GM19395 (cell line): ENCODE data around the gene RPL26.
"Not testable (repeated sequence)": the region's sequence is repeated elsewhere in the genome, so short reads cannot be mapped to it uniquely, and the experiment has no call there.

Experiments used
- ATAC-seq: cut with Tn5 transposase; IDR thresholded peaks from one replicate; pipeline ENCODE4 v1.9.1; 2021; ENCODE audit warnings: mild to moderate bottlenecking, moderate library complexity; ENCODE audit not compliant: unreplicated experiment

RPL26 gene

DNA sequence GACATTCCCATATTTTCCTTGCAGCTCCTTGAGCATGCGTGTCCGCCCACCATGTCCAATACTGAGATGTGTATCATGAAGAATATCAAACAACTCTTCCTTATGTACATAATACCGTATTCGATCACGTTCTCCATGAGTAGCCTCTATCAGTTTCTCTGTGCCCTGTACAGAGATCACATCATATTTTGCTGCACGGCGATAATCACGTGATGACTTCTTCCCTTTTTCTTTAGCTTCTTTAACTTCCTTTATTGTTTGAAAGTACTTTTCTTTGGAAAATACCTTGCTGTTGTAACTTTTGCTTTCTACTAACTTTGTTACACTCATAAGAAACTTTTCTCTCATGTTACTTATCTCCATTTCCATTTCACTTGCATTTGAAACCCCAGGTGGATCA lies 13.0 kb downstream of the RPL26 start:
- ATAC-seq, result no peak

DNA sequence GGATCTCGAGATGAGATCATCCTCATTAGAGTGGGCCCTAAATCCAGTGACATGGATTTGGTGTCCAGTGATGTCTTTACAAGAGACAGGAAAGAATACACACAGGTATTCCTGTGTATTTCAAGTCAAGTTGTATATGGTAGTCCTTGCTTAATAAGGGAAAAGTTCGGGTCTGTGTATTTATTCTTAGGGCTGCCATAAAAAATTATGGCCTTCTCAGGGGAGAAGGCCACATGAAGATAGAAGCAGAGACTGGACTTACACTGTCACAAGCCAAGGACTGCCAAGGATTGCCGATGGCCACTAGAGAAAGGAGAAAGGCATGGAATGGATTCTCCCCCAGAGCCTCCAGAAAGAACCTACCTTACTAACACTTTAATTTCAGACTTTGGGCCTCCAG lies 14.8 kb downstream of the RPL26 start:
- ATAC-seq, result no peak

DNA sequence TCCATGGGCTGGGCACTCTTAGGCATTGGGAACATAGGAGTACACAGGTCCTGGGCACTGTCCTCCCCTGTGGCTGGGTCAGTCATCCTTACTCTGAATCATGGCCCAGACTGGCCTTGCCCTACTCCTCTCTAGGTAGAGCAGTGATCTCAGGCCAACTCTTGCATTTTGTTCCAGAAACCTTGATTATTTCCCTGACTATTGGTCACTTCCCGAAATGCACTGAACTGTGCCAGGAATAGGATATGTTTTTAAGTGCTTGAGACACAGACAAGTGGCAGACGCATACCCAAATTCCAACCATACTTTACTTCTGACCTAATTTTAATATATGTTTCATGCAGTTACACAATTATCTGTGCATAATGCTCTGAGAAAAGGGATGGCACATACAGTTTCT lies 16.8 kb downstream of the RPL26 start:
- no peak for ATAC-seq

DNA sequence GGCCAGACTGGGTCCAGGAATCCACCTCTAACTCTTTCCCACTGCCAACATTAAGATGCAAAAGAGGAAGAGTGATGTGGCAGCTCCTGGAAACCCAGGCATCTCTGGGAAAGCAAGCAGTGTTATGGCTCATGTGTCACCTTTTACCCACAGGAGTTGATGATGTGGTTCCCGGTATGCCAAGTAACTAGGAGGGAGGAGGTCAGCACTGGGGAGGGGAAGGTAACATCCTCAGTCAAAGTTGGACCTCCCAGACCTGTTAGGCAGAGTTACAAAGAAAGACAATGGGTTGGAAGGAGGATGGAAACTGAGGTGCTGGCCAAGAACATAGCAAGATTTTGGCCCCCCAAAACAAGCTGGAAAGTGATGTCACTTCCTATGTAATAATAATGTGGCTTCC lies 17.9 kb downstream of the RPL26 start:
- ATAC-seq, result no peak

DNA sequence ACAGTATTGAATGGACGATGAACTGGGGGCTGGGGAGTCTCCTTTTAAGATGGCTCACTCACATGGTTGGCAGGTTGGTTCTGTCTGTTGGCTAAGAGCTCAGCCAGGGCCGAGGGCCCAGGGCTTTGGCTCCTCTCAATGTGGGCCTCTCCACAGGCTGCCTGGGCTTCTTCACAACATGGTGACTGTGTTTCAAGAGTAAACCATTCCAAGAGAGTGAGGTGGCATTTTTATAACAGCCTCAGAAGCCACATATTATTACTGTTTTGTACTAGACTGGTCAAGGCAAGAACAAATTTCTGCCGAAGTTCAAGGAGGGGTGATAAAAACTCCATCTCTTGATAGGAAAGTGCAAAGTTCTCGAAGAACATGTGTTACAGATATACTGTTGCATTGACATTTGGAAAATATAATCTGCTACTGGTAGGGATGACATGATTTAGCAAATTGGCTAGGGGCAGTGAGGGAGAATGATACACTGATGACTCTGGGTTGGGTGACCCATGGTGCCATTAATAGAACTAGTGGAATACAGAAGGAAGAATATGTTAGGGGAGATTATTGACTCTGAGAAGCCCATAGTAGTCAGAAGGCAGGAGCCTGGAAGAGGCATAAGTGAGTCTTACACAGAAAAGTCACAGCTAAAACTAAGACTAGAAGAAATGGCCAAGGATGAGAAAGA lies 20.2 kb downstream of the RPL26 start:
- no peak for ATAC-seq

DNA sequence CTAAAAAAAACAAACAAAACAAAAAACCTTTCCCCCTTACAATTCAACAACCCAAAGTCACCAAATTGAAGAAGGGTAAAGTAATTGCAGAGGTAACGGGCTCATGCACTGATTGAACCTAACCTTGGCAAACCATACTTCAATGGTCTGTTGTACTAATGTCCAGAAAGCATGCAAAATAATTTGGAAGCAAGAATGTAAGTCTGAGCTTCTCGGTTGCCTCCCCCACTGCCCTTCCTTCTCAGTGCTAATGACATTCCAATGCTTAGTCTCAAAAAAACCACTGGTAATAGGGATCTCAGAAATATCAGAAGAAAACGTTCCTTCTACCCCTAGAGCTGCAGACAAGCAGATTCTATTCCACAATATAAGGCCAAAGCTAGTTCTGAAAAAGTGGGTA lies 22.2 kb downstream of the RPL26 start:
- no peak for ATAC-seq

DNA sequence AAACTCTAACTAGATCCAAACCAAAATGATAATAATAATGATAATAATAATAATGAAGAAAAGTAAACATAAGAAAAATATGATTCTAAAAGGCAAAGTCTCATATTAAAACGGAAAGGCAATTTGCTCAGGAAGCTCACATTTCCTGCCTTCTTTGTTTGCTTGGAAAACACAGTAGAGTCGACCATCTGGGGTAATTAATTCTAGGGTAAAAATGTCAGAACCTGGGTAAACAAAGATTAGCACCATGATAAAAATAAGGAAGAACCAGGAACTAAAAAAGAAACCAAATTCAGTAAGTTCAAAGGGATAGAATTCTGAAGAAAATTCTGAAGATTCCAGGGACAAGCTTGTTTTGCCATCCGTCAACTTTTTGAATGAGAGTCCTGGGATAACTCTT lies 22.7 kb downstream of the RPL26 start:
- ATAC-seq, result no peak

DNA sequence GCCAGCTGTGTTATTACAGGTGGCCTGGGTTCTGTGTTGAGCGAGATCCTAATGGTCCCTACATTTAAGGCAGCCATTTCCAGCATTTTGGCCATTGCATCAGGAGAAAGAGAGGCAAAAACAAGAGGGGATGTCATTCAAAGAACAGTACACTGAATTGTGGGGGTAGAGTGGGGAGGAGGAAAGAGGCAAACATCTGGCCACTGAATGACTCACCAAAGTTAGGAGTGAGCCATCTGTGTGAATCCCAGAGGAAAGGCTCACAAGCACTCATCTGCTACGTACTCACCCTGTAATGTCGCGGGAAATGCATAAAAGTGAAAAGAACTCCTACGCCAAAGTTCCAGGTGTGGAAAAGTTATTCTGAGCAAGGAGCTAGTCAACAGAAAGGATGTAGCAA lies 23.2 kb downstream of the RPL26 start:
- no peak for ATAC-seq

DNA sequence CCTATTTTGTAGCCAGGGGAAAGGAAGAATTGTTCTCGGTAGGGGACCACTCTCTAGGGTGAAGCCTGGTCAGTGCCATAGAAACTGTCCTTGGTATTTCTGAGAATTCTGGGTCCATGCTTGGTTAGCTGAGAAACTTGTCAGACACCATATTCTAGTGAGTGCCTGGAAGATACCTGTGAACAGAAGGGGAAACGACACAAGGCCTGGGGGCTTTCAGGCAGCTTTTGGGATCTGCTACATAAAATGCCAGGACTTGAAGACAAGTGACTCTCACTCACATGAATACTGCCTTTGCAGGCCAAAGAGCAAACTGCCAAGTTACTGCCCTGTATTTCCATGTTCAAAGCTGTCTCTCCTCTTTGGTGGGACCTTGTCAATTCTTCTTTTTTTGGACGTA lies 25.1 kb downstream of the RPL26 start:
- no peak for ATAC-seq

DNA sequence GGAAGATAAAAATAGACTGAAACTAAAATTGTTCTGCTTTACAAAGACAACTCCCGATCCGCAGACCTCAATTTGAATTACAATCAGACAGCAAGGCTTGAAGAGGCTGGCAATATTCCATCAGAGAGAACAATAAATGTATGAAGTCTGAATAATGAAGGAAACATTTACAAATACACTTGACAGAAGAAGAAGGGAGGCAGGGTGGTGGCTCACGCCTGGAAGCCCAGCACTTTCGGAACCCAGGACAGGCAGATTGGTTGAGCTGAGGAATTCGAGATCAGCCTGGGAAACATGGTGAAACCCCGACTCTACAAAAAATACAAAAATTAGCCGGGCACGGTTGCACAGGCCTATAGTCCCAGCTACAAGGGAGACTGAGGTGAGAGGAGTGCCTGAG lies 28.8 kb downstream of the RPL26 start:
- no peak for ATAC-seq

DNA sequence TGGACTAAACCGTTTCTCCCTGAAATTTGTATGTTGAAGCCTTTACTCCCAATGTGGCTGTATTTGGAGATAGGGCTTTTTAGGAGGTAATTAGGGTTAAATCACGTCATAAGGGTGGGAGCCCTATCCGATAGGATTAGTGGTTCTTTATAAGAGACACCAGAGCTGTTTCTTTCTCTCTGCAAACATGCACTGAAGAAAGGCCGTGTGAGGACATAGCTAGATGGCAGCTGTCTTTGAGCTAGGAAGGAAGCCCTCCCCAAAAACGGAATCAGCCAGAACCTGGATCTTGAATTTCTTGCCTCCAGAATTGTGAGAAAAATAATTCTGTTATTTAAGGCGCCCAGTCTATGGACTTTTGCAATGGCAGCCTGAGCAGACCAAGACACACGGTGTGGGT lies 29.3 kb downstream of the RPL26 start:
- ATAC-seq, result no peak

DNA sequence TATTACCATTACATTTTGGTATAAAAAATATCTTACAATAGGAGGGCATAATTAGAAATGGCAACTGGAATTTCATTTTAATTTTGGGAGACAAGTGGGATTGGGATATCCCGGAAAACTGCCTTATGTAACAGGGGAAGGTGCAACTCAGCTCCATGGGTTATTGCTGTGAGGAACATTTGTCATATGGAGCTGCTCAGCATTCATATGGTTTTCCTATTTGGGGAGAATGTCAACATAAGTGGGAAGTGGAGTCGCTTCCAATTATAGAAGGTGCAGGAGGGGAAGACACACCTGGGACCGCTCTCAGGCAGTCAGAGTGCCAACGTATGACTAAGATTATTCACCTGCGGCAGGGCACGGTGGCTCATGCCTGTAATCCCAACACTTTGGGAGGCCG lies 32.7 kb downstream of the RPL26 start:
- no peak for ATAC-seq

DNA sequence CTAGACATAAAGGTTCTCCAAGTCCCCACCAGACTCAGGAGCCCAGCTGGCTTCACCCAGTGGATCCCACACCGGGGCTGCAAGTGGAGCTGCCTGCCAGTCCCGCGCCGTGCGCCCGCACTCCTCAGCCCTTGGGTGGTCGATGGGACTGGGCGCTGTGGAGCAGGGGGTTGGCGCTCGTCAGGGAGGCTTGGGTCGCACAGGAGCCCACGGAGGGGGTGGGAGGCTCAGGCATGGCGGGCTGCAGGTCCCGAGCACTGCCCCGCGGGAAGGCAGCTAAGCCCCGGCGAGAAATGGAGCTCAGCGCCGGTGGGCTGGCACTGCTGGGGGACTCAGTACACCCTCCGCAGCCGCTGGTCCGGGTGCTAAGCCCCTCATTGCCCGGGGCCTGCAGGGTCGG lies 36.0 kb downstream of the RPL26 start:
- ATAC-seq, result not testable (repeated sequence)

DNA sequence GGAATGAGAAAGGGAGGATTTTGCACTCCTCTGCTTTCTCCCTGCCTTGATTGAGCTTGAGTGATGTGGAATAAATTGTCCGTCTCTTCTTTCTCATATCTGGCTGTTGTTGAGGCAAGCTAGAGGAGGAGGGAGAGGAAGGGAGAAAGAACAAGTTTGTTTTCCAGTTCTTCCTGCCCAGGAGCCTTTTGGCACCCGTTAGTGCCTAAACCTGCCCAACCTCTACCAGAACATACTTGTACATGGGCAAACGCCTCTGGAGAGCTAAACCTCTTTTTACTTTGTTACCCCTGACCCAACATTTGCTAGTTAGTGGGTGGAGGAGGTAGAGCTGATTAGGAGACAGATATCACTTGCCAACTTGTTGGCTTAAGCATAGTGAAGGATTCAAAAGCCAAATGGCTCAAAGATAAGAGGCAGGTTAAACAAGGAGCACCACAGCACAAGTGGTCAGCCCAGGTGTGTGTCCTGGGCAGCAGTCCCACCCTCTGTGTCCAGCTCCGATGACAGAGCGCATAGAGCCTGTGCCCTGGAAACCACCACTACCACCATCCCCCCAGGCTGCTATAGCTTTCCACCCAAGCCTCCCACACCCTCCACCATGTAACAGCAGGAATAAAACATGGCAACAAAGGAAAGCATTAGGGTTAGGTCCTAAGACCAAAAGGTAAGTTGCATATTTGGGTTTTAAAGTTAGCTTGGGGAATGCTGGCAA lies 36.9 kb downstream of the RPL26 start:
- ATAC-seq, result no peak

DNA sequence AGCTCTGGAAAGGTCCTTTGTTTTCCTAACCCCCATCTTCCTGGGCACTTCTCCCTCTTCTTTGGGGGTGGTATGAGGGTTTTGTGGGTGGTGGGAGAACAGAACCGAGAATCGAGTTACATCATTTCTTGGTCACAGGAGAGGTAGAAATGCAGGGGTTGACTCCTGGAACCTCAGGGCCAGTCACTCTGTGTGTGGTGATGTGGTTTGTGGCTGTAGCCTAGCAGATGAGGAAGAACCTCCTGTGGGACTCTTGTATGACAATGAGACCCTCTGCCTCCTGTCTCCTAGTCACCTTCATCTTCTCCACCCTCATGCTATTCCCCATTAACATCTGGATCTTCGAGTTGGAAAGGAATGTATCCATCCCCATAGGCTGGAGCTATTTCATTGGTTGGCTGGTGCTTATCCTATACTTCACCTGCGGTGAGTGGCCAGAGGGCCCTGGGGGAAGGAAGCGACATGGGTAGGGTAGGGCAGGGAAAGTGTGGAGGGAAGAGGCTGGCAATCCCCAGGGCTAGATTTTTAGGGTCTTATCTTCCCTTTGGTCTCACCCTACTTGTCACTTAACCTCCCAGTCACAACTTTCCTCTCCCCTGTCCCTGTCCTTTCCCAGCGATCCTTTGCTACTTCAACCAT lies 37.8 kb downstream of the RPL26 start:
- ATAC-seq, result no peak

DNA sequence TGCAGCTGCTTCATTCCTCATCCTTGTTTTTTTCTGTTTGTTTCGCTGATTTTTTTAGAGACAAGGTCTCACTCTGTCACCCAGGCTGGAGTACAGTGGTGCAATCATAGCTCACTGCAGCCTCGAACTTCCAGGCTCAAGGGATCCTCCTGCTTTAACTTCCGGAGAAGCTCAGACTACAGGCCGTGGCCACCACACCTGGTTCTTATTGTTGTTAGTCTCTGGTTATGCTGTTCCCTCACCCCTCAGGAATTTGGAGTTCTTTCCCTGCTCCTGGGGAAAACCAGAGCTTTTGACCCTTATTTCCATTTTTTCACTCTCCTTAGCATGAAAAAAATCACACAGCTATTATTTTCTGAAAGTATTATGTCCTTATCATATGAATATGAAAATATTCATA lies 41.5 kb downstream of the RPL26 start:
- no peak for ATAC-seq

DNA sequence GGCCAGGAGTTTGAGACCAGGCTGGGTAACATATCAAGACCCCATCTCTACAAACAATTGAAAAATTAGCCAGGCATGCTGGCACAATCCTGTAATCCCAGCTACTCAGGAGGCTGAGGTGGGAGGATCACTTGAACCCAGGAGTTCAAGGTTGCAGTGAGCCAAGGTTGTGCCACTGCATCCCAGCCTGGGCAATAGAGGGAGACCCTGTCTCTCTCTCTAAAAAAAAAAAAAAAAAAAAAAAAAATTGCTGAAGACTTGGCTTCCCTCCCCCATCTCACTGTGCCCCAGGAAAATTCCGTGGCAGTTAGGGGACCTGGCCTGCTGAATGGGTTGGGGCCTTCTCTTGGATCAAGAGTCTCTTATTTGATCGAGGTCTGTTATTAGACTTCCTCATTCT lies 43.5 kb downstream of the RPL26 start, which contains the start of gene ODF4:
ODF4 (plus strand) TSS at position 301 of the 400 bp plus-strand sequence. CDS start 212 bp downstream, outside the sequence.
- ATAC-seq, result no peak

DNA sequence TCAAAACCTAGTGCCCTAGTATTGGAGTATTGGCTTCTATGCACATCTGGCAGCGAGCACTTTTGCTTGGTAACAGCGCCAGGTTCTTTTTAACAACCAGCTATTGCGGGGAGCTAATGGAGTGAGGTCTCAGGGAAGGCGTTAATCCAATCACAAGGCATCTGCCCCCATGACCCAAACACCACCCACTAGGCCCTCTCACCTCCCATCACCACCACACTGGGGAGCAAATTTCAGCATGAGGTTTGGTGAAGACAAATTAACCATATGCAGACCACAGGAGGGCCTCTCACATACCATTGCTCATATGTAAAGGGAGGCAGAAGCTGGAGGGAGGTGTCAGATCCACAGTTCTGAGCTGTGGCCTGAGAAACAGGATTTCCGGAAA lies 44.2 kb downstream of the RPL26 start:
- no peak for ATAC-seq

DNA sequence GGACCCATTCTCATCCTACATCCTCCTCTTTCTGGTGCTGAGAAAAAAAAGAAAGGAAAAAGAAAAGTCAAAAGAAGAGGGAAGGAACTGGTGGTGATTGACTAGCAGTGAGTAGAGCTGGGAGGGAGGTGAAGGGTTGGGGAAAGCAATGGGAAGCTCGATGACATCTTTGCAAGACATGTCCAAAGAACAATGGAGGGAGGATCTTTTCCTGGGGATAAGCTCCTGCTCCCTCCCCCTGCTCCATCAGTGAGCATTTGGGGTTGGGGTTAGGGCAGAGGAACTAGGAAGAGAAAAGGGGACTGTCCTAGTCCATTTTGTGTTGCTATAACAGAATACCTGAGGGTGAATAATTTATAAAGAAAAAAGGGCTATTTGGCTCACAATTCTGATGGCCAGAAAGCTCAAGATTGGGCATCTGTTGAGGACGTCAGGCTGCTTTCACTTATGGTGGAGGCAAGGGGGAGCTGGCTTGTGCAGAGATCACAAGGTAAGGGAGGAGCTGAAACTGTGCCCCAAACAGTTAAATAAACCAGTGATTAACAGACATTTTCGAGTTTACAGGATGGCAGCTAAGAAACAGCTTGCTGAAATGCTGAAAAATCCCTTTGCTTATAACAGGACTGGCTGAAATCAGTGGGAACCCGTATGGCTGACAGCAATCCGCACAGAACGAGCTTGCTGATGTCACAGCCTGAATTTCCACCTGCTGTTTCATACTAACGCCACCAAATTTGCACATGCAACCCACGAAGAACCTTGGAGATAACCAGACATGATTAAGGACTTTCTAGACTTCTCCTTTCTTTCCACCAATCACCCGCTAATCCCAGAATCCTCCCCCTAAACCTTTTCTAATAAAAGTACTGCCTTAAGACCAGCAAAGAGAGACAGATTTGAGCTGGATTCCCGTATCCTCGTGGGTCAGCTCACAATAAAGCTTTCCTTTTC lies 44.9 kb downstream of the RPL26 start:
- no peak for ATAC-seq

DNA sequence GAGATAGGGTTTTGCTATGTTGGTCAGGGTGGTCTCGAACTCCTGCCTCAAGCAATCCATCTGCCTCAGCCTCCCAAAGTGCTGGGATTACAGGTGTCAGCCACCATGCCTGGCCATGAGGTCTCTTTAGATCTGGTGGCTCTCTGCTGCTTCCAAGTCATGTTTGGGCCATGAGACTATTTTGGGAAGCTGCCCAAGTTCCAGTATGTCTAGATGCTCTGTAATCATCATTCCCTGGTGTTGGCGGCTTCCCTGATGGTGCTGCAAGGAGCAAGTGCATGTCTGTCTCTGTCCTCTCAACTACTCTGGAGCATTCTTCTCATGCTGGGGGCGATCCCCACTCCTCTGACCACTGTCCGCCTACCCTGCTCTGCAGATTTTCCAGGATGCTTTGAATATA lies 49.7 kb downstream of the RPL26 start:
- no peak for ATAC-seq

DNA sequence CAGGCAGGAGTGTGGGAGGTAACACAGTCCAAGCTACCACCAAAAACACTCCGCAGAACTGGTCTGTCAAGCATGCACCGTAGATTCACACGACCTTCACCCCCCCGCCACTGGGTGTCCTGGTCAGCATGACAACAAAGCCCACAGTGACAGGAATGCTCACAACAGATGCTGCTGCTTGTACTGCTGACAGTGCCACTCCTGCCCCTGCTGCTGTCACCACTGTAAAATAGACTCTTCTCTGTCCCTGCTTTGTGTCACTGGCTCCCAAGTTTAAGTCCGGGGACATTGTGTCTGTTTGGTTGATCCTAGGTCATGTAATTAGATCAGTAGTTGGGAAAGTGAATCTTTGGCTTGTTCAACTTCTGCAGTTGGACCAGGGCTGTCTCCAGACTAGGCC lies 50.3 kb downstream of the RPL26 start:
- ATAC-seq, result no peak
